OCI-LY3 (cell line): ENCODE data around the gene SRR.

Source experiments
- H2AFZ ChIP-seq: fragments of 200-600, 300-600 bp; shearing (Covaris generic); 2 replicates; pipeline ENCODE4 v1.6.0; 2014; ENCODE audit warnings: antibody characterized with exemption, low read depth, low read length
- H3K27ac ChIP-seq: fragments of 200-600, 300-600 bp; sonication (generic); 2 replicates; pipeline ENCODE4 v1.5.1; 2014; ENCODE audit warnings: mild to moderate bottlenecking, low read length, moderate library complexity, mixed read lengths
- H3K27me3 ChIP-seq: fragments of 200-600, 300-600 bp; sonication (generic); 2 replicates; pipeline ENCODE4 v1.6.1; 2014; ENCODE audit warnings: low read depth, low read length, mixed read lengths
- H3K36me3 ChIP-seq: fragments of 200-600, 300-600 bp; sonication (generic); replicated peaks from 2 replicates; pipeline ENCODE3; 2014; ENCODE audit warnings: low read depth, low read length, mixed read lengths
- H3K4me1 ChIP-seq: fragments of 300-600, 200-600 bp; sonication (generic); 2 replicates; pipeline ENCODE4 v1.6.1; 2014; ENCODE audit warnings: low read length, mixed read lengths
- H3K4me2 ChIP-seq: fragments of 200-600, 300-600 bp; sonication (generic); 2 replicates; pipeline ENCODE4 v1.6.1; 2014; ENCODE audit warnings: low read length, mixed read lengths
- H3K4me3 ChIP-seq: fragments of 300-600, 200-600 bp; sonication (generic); 2 replicates; pipeline ENCODE4 v1.5.1; 2014; ENCODE audit warnings: antibody characterized with exemption, mild to moderate bottlenecking, low read length, moderate library complexity
- H3K79me2 ChIP-seq: fragments of 300-600, 200-600 bp; shearing (Covaris generic); 2 replicates; pipeline ENCODE4 v1.6.1; 2014; ENCODE audit warnings: mild to moderate bottlenecking, low read length, mixed read lengths
- H3K9ac ChIP-seq: fragments of 300-600, 200-600 bp; shearing (Covaris generic); 2 replicates; pipeline ENCODE4 v1.6.0; 2014; ENCODE audit warnings: mild to moderate bottlenecking, low read length, moderate library complexity
- H3K9me3 ChIP-seq: fragments of 200-600, 300-600 bp; shearing (Covaris generic); 2 replicates; pipeline ENCODE4 v1.6.1; 2014; ENCODE audit warnings: low read length, mixed read lengths; ENCODE audit not compliant: insufficient read depth
- H4K20me1 ChIP-seq: fragments of 200-600, 300-600 bp; sonication (generic); 2 replicates; pipeline ENCODE4 v1.6.1; 2016; ENCODE audit warnings: low read length, mixed read lengths; ENCODE audit not compliant: insufficient read depth
- EZH2phosphoT487 ChIP-seq: fragments of 200-600 bp; shearing (Covaris generic); IDR thresholded peaks from 2 replicates; pipeline ENCODE4 v1.6.1; 2018; ENCODE audit warnings: antibody characterized with exemption, mixed run types, low read depth
- TF ChIP-seq, protein P1 (sequence below): fragments of 200-600, 300-600 bp; sonication (generic); IDR thresholded peaks from 2 replicates; pipeline ENCODE4 v1.5.1; 2014; ENCODE audit warnings: antibody characterized with exemption, low read length, low read depth

SRR gene

DNA sequence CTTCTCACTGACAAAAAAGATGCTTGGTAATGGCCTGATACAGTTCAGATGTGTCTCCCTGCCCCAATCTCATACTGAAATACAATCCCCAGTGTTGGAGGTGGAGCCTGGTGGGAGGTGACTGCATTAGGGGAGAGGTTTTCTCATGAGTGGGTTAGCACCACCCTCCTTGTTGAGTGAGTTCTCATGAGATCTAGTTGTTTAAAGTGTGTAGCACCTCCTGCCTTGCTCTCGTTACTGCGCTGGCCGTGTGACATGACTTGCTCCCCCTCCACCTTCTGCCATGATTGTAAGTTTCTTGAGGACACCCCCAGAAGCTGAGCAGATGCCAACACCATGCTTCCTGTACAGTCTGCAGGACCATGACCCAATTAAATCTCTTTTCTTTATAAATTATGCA, 27.6 kb downstream of the SRR start:
- TF ChIP-seq, protein P1, sequence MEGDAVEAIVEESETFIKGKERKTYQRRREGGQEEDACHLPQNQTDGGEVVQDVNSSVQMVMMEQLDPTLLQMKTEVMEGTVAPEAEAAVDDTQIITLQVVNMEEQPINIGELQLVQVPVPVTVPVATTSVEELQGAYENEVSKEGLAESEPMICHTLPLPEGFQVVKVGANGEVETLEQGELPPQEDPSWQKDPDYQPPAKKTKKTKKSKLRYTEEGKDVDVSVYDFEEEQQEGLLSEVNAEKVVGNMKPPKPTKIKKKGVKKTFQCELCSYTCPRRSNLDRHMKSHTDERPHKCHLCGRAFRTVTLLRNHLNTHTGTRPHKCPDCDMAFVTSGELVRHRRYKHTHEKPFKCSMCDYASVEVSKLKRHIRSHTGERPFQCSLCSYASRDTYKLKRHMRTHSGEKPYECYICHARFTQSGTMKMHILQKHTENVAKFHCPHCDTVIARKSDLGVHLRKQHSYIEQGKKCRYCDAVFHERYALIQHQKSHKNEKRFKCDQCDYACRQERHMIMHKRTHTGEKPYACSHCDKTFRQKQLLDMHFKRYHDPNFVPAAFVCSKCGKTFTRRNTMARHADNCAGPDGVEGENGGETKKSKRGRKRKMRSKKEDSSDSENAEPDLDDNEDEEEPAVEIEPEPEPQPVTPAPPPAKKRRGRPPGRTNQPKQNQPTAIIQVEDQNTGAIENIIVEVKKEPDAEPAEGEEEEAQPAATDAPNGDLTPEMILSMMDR, result no peak
- no peak for TF ChIP-seq EZH2phosphoT487
- Histone ChIP-seq H3K4me3 (no peak overlapping the region), H3K27me3 (no peaks in the 10 kb centered on the region), H3K4me2 (no peak overlapping the region), H4K20me1 (no peaks in the 10 kb centered on the region), H2AFZ (no peak overlapping the region), H3K27ac (no peak overlapping the region), H3K4me1 (peaks cover 8% of the 10 kb centered on the region), H3K79me2 (peaks cover 57% of the 10 kb centered on the region), H3K36me3 (peaks cover 56% of the 10 kb centered on the region), H3K9ac (no peak overlapping the region), H3K9me3 (no peaks in the 10 kb centered on the region)

DNA sequence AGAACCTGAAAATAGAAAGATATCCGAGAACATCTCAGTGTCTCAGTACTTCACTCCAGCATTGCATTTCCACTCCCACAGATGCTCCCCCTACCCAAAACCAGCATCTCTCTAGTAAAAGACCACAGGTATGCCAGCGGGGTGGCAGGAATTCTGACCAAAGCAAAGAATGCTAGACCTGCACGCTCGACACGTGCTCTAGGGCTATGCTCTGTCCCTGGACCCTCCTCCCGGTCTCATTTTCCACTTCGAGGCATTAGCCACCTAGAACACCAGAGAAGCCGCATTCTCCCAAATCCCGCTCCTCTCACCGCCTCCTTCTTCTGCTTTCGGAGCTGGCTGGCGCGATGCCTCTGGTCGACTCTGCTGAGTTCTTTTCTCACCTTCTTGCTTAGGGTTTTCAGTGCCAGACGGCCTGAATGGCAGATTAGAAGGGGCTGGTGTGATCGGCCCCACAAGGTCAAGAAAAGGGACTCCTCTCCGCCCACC, 32.0 kb downstream of the SRR start:
- peaks cover 50% of the 10 kb centered on the region for H3K79me2 ChIP-seq
- TF ChIP-seq, protein P1, result no peak
- no peak for TF ChIP-seq EZH2phosphoT487
- H2AFZ ChIP-seq, result no peak overlapping the region

DNA sequence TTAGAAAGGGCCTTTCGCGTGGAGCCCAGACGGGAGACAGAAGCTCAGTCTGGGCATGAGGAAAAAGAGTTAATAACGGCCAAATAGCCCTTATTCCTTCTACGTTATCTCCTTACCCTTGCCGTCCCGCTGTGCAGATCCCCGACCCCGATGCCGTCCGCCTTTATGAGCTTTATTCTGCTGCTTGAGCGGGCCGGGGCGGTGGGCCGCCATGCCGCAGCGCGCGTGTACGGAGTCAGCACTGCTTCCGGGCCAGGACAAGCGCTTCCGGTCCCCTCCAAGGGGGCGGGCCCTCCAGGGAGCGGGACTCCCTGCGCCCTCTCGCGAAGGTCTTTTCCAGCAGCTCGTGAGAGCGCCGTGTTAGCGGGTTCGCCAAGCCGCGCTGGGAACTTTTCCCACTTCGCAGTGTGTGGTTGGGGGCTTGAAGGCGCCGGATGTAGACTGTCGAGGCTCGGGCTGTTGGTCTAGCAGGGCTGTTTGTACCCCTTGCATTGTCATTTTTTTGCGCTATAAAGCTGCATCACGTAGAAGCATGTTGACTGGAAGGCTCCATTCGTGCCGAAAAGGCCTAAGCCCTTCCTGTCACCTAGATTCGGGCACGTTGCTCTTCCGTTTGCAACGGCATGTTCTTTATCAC, 32.6 kb downstream of the SRR start, which contains the start of gene TSR1:
TSS of gene TSR1 (minus strand) at position 243 of the 637 bp plus-strand sequence. CDS start at position 213, 30 bp downstream.
- Histone ChIP-seq H3K4me1 (peaks cover 12% of the 10 kb centered on the region), H3K4me3 (peak within 1 kb of the TSS; percentile 91), H3K4me2 (peak within 1 kb of the TSS; percentile 93), H3K79me2 (peaks cover 45% of the 10 kb centered on the region), H4K20me1 (no peaks in the 10 kb centered on the region), H3K9me3 (no peaks in the 10 kb centered on the region), H3K36me3 (peaks cover 34% of the 10 kb centered on the region), H3K27me3 (no peaks in the 10 kb centered on the region), H2AFZ (peak within 1 kb of the TSS; percentile 22; the same call in 1 of the 2 replicates), H3K27ac (peak within 1 kb of the TSS; percentile 55), H3K9ac (peak within 1 kb of the TSS; percentile 91)
- no peak for TF ChIP-seq EZH2phosphoT487
- TF ChIP-seq, protein P1, result peak; percentile 24; the same call in 1 of the 2 replicates

More for the DNA sequence above, 32.0 kb downstream of the SRR start:
- peak overlapping the region; percentile 91 for H3K4me3 ChIP-seq
- H4K20me1 ChIP-seq, result no peaks in the 10 kb centered on the region
- no peaks in the 10 kb centered on the region for H3K27me3 ChIP-seq
- peak overlapping the region; percentile 82 for H3K9ac ChIP-seq
- H3K27ac ChIP-seq, result peak overlapping the region; percentile 19; the same call in 1 of the 2 replicates
- H3K36me3 ChIP-seq, result peaks cover 39% of the 10 kb centered on the region
- no peaks in the 10 kb centered on the region for H3K9me3 ChIP-seq
- H3K4me2 ChIP-seq, result peak overlapping the region; percentile 93
- peaks cover 12% of the 10 kb centered on the region for H3K4me1 ChIP-seq

DNA sequence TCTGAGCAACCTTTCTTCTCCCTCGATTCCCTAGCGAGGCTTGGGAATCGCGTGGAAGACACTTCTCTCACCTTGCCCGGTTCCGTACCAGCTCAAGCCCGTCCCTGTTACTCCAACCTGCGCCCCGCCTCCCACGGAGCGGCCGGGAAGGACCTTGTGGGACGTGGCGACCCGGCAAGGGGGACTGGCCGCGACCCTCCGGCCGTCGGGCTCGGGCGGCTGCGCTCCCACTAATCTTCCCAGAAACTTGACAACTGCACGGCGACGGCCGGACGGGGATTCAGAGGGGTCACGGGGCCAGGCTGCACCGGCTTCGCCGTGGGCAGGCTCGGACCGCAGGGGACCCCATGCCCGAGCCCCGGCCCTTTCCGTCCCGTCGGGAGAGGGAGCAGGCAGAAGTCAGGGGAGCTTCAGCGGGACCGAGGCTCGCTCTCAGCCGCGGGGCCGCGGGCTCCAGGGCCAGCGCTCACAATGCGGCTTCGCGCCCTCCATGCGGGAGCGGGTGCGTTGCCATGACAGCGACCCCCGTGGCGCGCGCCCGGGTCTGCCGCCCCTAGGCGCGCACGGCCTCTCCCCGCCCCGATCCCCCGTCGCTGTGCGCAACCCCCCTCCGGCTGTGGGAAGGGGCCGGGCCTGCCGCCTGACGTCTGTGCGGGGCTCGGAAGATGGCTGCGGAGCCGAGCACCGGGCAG, 33.2 kb downstream of the SRR start, which contains the start of gene SGSM2:
TSS of gene SGSM2 (plus strand) at position 650 of the 692 bp plus-strand sequence. CDS start 188 bp downstream, outside the sequence.
- Histone ChIP-seq H3K27ac (peak within 1 kb of the TSS; percentile 55), H3K36me3 (peaks cover 28% of the 10 kb centered on the region), H3K4me1 (peaks cover 12% of the 10 kb centered on the region), H2AFZ (peak within 1 kb of the TSS; percentile 60; the same call in 1 of the 2 replicates), H3K79me2 (peaks cover 41% of the 10 kb centered on the region), H3K4me3 (peak within 1 kb of the TSS; percentile 91), H3K27me3 (no peaks in the 10 kb centered on the region), H3K4me2 (peak within 1 kb of the TSS; percentile 92), H3K9ac (peak within 1 kb of the TSS; percentile 91), H4K20me1 (no peaks in the 10 kb centered on the region), H3K9me3 (no peaks in the 10 kb centered on the region)
- TF ChIP-seq, protein P1, result no peak
- TF ChIP-seq EZH2phosphoT487, result no peak
